DMS153 treated with DMSO at 0.1 percent for 48 hours (cell line): Measurements from ENCODE around the gene GLIPR1L2.
"Not testable (repeated sequence)": the region's sequence is repeated elsewhere in the genome, so short reads cannot be mapped to it uniquely, and the experiment has no call there.

Source experiments
- DNase-seq: peaks from one replicate; lab custom pipeline; 2025; ENCODE audit not compliant: unreplicated experiment; lab: John Stamatoyannopoulos, UW

The GLIPR1L2 gene

GRCh38 chr12:75390899-75391538 lies at the start of gene GLIPR1L2:
Gene GLIPR1L2, plus strand, starts transcription at chr12:75391089. Its CDS starts 28 bp downstream, at chr12:75391117.
- peak; percentile 95 for DNase-seq

DNA sequence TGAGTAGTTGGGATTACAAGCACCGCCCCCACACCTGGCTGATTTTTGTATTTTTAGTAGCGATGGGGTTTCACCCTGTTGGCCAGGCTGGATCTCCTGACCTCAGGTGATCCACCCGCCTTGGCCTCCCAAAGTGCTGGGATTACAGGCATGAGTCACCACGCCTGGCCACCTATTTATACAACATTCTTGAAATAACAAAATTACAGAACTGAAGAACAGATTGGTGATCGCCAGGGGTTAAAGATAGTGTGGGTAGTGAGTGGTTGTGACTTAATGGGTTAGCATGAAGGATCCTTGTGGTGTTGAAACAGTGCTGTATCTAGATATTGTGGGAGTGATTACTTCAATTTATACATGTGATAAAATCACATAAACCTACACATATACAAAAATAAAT lies 49.0 kb upstream of the GLIPR1L2 start:
- DNase-seq: no peak

DNA sequence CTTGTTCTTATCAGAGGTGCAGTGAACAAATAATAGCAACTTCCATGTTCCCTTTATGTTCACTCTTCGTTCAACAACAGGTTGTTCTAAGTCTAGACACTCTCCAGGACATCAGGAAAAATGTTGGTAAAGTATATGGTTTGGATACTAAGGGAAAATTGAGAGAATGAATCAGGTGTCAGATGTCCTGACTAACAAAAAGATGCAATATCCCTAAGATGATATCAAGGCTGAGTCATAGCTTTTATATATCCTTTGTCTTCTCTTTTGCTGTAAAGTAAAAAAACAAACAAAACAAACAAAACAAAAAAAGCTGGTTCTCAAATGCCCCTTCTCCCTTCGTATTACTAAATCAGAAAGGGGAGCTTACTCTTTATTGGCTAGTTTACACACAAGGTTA lies 45.4 kb upstream of the GLIPR1L2 start:
- no peak for DNase-seq

DNA sequence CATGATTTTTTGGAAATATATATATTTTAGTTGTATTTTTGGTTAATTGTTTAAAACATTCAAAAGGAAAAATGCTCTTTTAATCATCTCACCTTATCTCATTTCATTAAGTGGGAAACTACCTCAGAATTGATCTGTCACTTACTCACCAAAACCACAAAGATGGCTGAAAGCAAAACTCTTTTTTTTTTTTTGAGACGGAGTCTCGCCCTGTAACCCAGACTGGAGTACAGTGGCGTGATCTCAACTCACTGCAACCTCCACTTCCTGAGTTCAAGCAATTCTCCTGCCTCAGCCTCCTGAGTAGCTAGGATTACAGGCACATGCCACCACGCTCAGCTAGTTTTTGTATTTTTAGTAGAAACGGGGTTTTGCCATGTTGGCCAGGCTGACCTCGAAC lies 44.7 kb upstream of the GLIPR1L2 start:
- not testable (repeated sequence) for DNase-seq

GRCh38 chr12:75349946-75350345 lies 40.9 kb upstream of the GLIPR1L2 start:
- no peak for DNase-seq

DNA sequence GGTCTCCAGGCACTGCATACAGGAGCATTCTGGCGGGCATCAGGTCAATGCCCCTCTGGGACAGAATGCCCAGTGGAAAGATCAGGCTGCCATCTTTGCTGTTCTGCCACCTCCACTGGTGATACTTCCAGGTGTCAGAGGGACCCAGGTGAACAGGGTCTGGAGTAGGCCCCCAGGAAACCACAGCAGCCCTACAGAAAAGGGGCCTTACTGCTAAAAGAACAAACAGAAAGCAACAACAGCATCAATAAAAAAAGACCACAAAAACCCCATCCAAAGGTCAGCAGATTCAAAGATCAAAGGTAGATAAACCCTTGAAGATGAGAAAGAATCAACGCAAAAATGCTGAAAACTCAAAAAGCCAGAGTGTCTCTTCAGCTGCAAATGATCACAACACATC lies 40.5 kb upstream of the GLIPR1L2 start:
- DNase-seq: no peak

DNA sequence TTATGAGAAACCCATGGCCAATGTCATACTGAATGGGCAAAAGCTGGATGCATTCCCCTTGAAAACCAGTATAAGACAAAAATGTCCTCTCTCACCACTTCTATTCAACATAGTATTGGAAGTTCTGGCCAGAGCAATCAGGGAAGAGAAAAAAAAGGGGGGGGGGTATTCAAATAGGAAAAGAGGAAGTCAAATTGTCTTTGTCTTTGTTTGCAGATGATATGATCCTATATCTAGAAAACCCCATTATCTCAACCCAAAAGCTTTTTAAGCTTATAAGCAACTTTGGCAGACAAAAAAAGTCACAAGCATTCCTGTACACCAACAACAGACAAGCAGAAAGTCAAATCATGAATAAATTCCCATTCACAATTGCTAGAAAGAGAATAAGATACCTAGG lies 36.9 kb upstream of the GLIPR1L2 start:
- DNase-seq: no peak

DNA sequence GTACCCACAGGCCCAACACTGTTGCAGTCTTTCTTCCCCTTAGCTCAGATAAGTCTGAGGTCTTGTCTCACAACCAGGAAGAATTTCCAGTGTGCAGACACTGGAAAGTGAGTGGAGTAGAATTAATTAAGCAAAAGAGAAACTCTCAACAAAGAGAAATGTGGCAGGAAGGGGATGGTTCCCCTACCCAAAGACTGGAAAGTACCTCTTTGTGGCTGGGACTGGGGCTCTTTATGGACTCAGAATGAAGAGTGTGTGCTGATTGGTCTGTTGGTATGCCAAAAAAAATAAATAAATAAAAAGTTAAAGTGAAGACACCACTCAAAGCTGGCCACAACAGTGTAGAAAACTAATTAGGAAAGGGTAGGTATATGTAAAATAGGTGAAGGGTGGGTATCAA lies 30.0 kb upstream of the GLIPR1L2 start:
- DNase-seq: no peak

GRCh38 chr12:75361408-75361807 lies 29.5 kb upstream of the GLIPR1L2 start:
- no peak for DNase-seq

DNA sequence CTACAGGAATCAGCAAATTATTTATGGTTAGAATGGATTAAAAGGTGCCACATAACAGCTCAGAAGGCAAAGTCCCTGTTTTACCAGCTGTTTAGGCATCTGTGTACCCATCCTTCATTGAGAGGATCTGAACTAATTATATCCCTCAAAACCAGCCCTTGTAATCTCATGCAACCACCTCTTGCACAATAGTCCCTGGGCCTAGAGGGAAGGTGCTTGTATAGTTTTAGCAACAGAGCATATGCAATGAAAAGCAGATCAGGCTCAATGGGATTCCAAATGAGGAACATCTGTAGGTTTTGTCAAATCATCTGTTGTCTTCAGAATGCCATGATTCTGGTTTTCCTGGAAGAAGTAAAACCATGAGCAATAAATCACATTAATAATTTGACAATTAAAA lies 26.0 kb upstream of the GLIPR1L2 start:
- DNase-seq: no peak

- DNase-seq: no peak
These were observed 24.3 kb upstream of the GLIPR1L2 start for GRCh38 chr12:75366629-75367028.

DNA sequence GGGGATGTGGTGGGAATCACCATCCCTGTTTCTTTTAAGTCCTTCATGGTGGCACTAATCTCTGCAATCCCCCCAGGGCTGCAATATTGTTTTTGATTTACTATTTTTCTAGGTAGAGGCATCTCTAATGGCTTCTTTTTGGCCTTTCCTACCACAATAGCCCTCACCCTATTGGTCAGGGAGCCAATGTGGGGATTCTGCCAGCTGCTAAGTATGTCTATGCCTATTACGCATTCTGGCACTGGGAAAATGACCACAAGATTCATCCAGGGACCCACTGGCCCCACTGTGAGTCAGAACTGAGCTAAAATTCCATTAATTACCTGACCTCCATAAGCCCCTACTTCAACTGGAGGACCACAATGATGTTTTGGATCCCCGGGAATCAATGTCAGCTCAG lies 15.9 kb upstream of the GLIPR1L2 start:
- DNase-seq: no peak

- no peak for DNase-seq
These were observed 12.5 kb upstream of the GLIPR1L2 start for GRCh38 chr12:75378354-75378753.

DNA sequence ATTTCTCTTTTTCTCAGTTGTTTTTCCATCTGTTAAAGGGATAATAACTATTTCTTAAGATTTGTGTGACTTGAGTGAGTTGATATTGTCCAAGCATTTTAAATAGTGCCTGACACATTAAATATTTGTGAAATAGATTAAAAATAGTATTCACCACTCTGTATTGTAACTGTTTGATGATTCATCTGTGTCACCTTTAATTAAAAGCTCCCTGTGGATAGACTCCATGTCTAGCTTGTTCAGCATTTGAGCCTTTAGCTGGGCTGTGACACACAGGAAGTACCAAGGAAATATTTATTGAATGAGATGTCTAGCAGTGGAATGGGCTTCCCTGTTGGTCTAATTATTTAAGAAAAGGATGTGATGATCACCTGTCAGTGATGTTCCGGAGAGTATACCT lies 1.8 kb upstream of the GLIPR1L2 start:
- no peak for DNase-seq

DNA sequence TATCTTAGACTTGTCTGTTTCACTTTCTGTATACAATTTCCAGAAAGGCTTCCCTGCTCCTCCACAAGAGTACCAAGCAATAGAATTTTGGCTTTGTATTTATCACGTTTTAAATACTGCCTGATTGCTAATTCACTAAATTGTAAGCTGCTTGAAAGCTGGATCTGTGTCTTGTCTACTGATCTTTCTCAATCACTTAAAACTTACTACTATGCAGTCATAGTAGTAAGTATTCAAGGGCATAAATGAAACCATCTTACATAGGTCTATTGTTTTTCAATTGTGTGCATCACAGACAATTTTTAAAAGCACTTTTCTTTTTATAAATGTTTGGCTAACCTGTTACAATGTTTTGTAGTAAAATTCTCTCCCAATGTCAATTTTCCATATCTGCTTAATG lies 1.2 kb upstream of the GLIPR1L2 start:
- DNase-seq: no peak

GRCh38 chr12:75390156-75390898 lies 562 bp upstream of the GLIPR1L2 start:
- no peak for DNase-seq

DNA sequence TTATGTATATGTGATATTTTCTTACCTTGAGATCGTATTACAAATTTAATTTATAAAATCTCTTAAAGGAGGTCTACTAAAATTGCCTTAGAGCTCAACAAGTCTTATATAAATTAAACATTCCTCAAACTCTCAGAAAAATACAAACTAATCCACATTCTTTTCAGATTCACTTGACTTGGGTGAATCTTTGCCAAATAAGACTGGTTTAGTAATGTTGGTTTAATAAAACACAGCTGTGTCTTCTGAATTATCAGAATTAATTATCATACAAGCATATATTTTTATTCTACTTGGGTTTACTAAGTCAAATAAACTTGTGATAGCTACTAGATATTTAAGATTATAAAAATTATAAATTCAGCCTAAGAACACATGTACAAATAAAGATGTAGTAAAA lies 13.3 kb downstream of the GLIPR1L2 start:
- no peak for DNase-seq

DNA sequence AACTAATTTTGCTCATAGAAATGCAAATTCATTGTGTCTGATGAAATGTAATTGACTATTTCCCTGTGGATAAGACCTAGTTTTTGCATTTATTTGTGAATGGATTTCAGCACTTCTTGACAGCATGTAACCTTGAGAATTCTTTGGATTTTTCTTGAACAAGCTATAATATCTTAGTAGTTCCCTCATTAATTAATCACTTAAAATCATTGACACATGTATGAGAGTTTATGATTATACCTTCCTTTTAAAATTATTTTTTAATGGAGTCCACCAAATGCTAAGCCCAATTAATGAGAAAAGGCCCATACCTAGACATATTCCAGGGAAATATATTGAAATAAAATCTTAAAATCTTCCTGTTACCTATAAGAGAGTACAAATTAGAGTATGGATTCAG lies 16.8 kb downstream of the GLIPR1L2 start:
- DNase-seq: no peak

GRCh38 chr12:75409830-75410229 lies 18.9 kb downstream of the GLIPR1L2 start:
- no peak for DNase-seq

DNA sequence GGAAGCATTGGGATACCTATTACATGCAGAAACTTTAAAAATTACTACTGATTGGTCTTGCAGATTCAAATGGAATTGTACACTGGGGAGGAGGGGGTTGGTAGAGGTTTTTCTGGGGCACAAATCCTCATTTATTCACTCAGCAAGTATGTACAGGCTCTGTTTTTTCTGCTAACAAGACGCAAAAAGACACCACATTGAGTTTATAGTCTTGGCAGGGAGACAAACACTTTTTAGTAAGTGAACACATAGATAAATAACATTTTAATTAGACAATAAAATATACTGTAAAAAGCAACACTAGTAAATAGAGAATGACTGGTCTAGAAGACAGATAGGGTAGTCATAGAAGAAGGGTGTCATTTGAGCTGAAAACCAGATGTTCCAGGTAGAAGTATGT lies 23.8 kb downstream of the GLIPR1L2 start:
- no peak for DNase-seq

- DNase-seq: no peak
These were observed 29.0 kb downstream of the GLIPR1L2 start for GRCh38 chr12:75419841-75420240.

DNA sequence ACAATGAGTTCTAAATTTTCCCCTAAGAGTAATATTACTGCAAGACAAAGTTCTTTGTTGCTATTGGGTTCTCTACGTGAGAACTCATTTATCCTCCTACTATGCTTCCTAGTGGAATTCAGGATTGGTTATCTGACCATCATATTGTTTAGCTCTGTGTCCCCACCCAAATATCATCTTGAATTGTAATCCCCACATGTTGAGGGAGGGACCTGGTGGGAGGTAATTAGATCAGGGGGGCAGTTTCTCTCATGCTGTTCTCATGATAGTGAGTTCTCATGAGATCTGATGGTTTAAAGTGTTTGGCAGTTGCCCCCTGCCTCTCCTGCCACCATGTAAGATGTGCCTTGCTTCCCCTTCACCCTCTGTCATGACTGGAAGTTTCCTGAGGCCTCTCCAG lies 36.6 kb downstream of the GLIPR1L2 start:
- no peak for DNase-seq

GRCh38 chr12:75428767-75429166 lies 37.9 kb downstream of the GLIPR1L2 start:
- DNase-seq: no peak
